Measurements from ENCODE around the gene RAP1GAP2.

RAP1GAP2 gene

GRCh38 chr17:2909175-2909845, 113.1 kb downstream of the RAP1GAP2 start:
- H3K27me3 ChIP-seq (ENCODE audit: control insufficient read depth in 1 of 2, insufficient read depth in 2 of 2, low read length in 2 of 2), result no peaks in the 10 kb centered on the region
- H3K9ac ChIP-seq (ENCODE audit: low read length), result no peak overlapping the region
- no peaks in the 10 kb centered on the region for H3K4me1 ChIP-seq (ENCODE audit: insufficient read depth, low read length)
- H3K36me3 ChIP-seq (ENCODE audit: insufficient read depth, low read length), result no peaks in the 10 kb centered on the region
- no peak overlapping the region for H3K27ac ChIP-seq (ENCODE audit: low read depth, low read length)
- no peaks in the 10 kb centered on the region for H3K9me3 ChIP-seq (ENCODE audit: low read length)
- H3K4me3 ChIP-seq (ENCODE audit: low read depth in 1 of 2, low read length in 2 of 2), result no peak overlapping the region

- Histone ChIP-seq H3K4me3 (ENCODE audit: low read depth in 1 of 2, low read length in 2 of 2) (no peak overlapping the region), H3K4me1 (ENCODE audit: insufficient read depth, low read length) (no peaks in the 10 kb centered on the region), H3K9ac (ENCODE audit: low read length) (no peak overlapping the region), H3K27ac (ENCODE audit: low read depth, low read length) (no peak overlapping the region), H3K27me3 (ENCODE audit: control insufficient read depth in 1 of 2, insufficient read depth in 2 of 2, low read length in 2 of 2) (no peaks in the 10 kb centered on the region), H3K9me3 (ENCODE audit: low read length) (no peaks in the 10 kb centered on the region), H3K36me3 (ENCODE audit: insufficient read depth, low read length) (no peaks in the 10 kb centered on the region)
Observed at GRCh38 chr17:2909846-2910234, 113.6 kb downstream of the RAP1GAP2 start.

- Histone ChIP-seq H3K4me3 (ENCODE audit: low read depth in 1 of 2, low read length in 2 of 2) (no peak overlapping the region), H3K36me3 (ENCODE audit: insufficient read depth, low read length) (no peaks in the 10 kb centered on the region), H3K9ac (ENCODE audit: low read length) (no peak overlapping the region), H3K4me1 (ENCODE audit: insufficient read depth, low read length) (no peaks in the 10 kb centered on the region), H3K27me3 (ENCODE audit: control insufficient read depth in 1 of 2, insufficient read depth in 2 of 2, low read length in 2 of 2) (no peaks in the 10 kb centered on the region), H3K27ac (ENCODE audit: low read depth, low read length) (no peak overlapping the region), H3K9me3 (ENCODE audit: low read length) (no peaks in the 10 kb centered on the region)
Observed at GRCh38 chr17:2911035-2911754, 115.0 kb downstream of the RAP1GAP2 start.

- Histone ChIP-seq H3K36me3 (ENCODE audit: insufficient read depth, low read length) (no peaks in the 10 kb centered on the region), H3K9ac (ENCODE audit: low read length) (no peak overlapping the region), H3K4me3 (ENCODE audit: low read depth in 1 of 2, low read length in 2 of 2) (no peak overlapping the region), H3K9me3 (ENCODE audit: low read length) (no peaks in the 10 kb centered on the region), H3K4me1 (ENCODE audit: insufficient read depth, low read length) (no peaks in the 10 kb centered on the region), H3K27ac (ENCODE audit: low read depth, low read length) (no peak overlapping the region), H3K27me3 (ENCODE audit: control insufficient read depth in 1 of 2, insufficient read depth in 2 of 2, low read length in 2 of 2) (no peaks in the 10 kb centered on the region)
Observed at GRCh38 chr17:2911755-2912111, 115.5 kb downstream of the RAP1GAP2 start.

GRCh38 chr17:2912754-2913153, 116.5 kb downstream of the RAP1GAP2 start:
- Histone ChIP-seq H3K4me1 (ENCODE audit: insufficient read depth, low read length) (no peaks in the 10 kb centered on the region), H3K27ac (ENCODE audit: low read depth, low read length) (no peak overlapping the region), H3K9ac (ENCODE audit: low read length) (no peak overlapping the region), H3K27me3 (ENCODE audit: control insufficient read depth in 1 of 2, insufficient read depth in 2 of 2, low read length in 2 of 2) (no peaks in the 10 kb centered on the region), H3K36me3 (ENCODE audit: insufficient read depth, low read length) (no peaks in the 10 kb centered on the region), H3K4me3 (ENCODE audit: low read depth in 1 of 2, low read length in 2 of 2) (no peak overlapping the region), H3K9me3 (ENCODE audit: low read length) (no peaks in the 10 kb centered on the region)

- Histone ChIP-seq H3K9ac (ENCODE audit: low read length) (no peak overlapping the region), H3K4me1 (ENCODE audit: insufficient read depth, low read length) (no peaks in the 10 kb centered on the region), H3K27me3 (ENCODE audit: control insufficient read depth in 1 of 2, insufficient read depth in 2 of 2, low read length in 2 of 2) (no peaks in the 10 kb centered on the region), H3K36me3 (ENCODE audit: insufficient read depth, low read length) (no peaks in the 10 kb centered on the region), H3K27ac (ENCODE audit: low read depth, low read length) (no peak overlapping the region), H3K4me3 (ENCODE audit: low read depth in 1 of 2, low read length in 2 of 2) (no peak overlapping the region), H3K9me3 (ENCODE audit: low read length) (no peaks in the 10 kb centered on the region)
Observed at GRCh38 chr17:2916461-2916860, 120.2 kb downstream of the RAP1GAP2 start.

- H3K4me3 ChIP-seq (ENCODE audit: low read depth in 1 of 2, low read length in 2 of 2), result no peak overlapping the region
Observed at GRCh38 chr17:2921443-2921842, 125.2 kb downstream of the RAP1GAP2 start.

GRCh38 chr17:2924211-2924610, 128.0 kb downstream of the RAP1GAP2 start:
- no peaks in the 10 kb centered on the region for H3K9me3 ChIP-seq (ENCODE audit: low read length)
- no peaks in the 10 kb centered on the region for H3K4me1 ChIP-seq (ENCODE audit: insufficient read depth, low read length)
- no peaks in the 10 kb centered on the region for H3K36me3 ChIP-seq (ENCODE audit: insufficient read depth, low read length)
- H3K27me3 ChIP-seq (ENCODE audit: control insufficient read depth in 1 of 2, insufficient read depth in 2 of 2, low read length in 2 of 2), result no peaks in the 10 kb centered on the region
- H3K4me3 ChIP-seq (ENCODE audit: low read depth in 1 of 2, low read length in 2 of 2), result no peak overlapping the region
- H3K9ac ChIP-seq (ENCODE audit: low read length), result no peak overlapping the region
- H3K27ac ChIP-seq (ENCODE audit: low read depth, low read length), result no peak overlapping the region

More at GRCh38 chr17:2921443-2921842, 125.2 kb downstream of the RAP1GAP2 start:
- H3K4me1 ChIP-seq (ENCODE audit: insufficient read depth, low read length), result no peaks in the 10 kb centered on the region
- H3K36me3 ChIP-seq (ENCODE audit: insufficient read depth, low read length), result no peaks in the 10 kb centered on the region
- no peak overlapping the region for H3K9ac ChIP-seq (ENCODE audit: low read length)
- H3K27me3 ChIP-seq (ENCODE audit: control insufficient read depth in 1 of 2, insufficient read depth in 2 of 2, low read length in 2 of 2), result no peaks in the 10 kb centered on the region
- no peaks in the 10 kb centered on the region for H3K9me3 ChIP-seq (ENCODE audit: low read length)
- H3K27ac ChIP-seq (ENCODE audit: low read depth, low read length), result no peak overlapping the region

- no peaks in the 10 kb centered on the region for H3K27me3 ChIP-seq (ENCODE audit: control insufficient read depth in 1 of 2, insufficient read depth in 2 of 2, low read length in 2 of 2)
- no peaks in the 10 kb centered on the region for H3K4me1 ChIP-seq (ENCODE audit: insufficient read depth, low read length)
- H3K27ac ChIP-seq (ENCODE audit: low read depth, low read length), result no peak overlapping the region
- no peaks in the 10 kb centered on the region for H3K36me3 ChIP-seq (ENCODE audit: insufficient read depth, low read length)
- no peak overlapping the region for H3K4me3 ChIP-seq (ENCODE audit: low read depth in 1 of 2, low read length in 2 of 2)
- H3K9me3 ChIP-seq (ENCODE audit: low read length), result no peaks in the 10 kb centered on the region
- H3K9ac ChIP-seq (ENCODE audit: low read length), result no peak overlapping the region
Observed at GRCh38 chr17:2925011-2925410, 128.8 kb downstream of the RAP1GAP2 start.

GRCh38 chr17:2926019-2926650, 129.9 kb downstream of the RAP1GAP2 start:
- Histone ChIP-seq H3K36me3 (ENCODE audit: insufficient read depth, low read length) (no peaks in the 10 kb centered on the region), H3K27ac (ENCODE audit: low read depth, low read length) (no peak overlapping the region), H3K27me3 (ENCODE audit: control insufficient read depth in 1 of 2, insufficient read depth in 2 of 2, low read length in 2 of 2) (no peaks in the 10 kb centered on the region), H3K9me3 (ENCODE audit: low read length) (no peaks in the 10 kb centered on the region), H3K4me3 (ENCODE audit: low read depth in 1 of 2, low read length in 2 of 2) (no peak overlapping the region), H3K4me1 (ENCODE audit: insufficient read depth, low read length) (no peaks in the 10 kb centered on the region), H3K9ac (ENCODE audit: low read length) (no peak overlapping the region)

- Histone ChIP-seq H3K9ac (ENCODE audit: low read length) (no peak overlapping the region), H3K4me1 (ENCODE audit: insufficient read depth, low read length) (no peaks in the 10 kb centered on the region), H3K27me3 (ENCODE audit: control insufficient read depth in 1 of 2, insufficient read depth in 2 of 2, low read length in 2 of 2) (no peaks in the 10 kb centered on the region), H3K27ac (ENCODE audit: low read depth, low read length) (no peak overlapping the region), H3K9me3 (ENCODE audit: low read length) (no peaks in the 10 kb centered on the region), H3K36me3 (ENCODE audit: insufficient read depth, low read length) (no peaks in the 10 kb centered on the region), H3K4me3 (ENCODE audit: low read depth in 1 of 2, low read length in 2 of 2) (no peak overlapping the region)
Observed at GRCh38 chr17:2928294-2928890, 132.2 kb downstream of the RAP1GAP2 start.

Data from muscle layer of colon (tissue), 2 donors.